Measurements from ENCODE around the gene SLC38A2. TPM values are rescaled to one million over a fixed set of nuclear protein-coding genes. Genes with fewer than 3 reads are reported as not detected.
"Not testable (repeated sequence)": the region's sequence is repeated elsewhere in the genome, so short reads cannot be mapped to it uniquely, and the experiment has no call there.

SLC38A2 gene
- total and polyA plus RNA-seq, 9 donors: 66.1 to 130 (median 104) TPM

DNA sequence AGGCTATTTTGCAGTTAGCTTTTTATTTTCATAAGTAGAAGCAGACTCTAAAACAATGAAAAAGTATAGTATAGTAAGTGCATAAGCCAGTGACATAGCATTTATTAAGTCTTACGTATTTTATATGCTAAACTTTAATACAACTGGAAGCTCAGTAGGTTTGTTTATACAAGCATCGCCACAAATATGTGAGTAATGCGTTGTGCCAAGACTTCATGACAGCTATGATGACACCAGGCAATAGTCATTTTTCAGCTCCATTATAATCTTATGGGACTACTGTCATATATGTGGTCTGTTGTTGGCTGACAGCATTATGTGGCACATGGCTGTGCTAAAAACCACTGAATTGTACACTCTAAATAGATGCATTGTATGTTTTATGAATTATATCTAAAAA, 40.3 kb downstream of the SLC38A2 start:
- no peaks in the 10 kb centered on the region for H3K27me3 ChIP-seq (ENCODE audit: control insufficient read depth, insufficient read depth, low read length)
- H3K36me3 ChIP-seq (ENCODE audit: control insufficient read depth, insufficient read depth, low read length): no peaks in the 10 kb centered on the region
- H3K4me3 ChIP-seq (ENCODE audit: low read length): no peak overlapping the region
- H3K27ac ChIP-seq (ENCODE audit: low read length): no peak overlapping the region
- H3K9me3 ChIP-seq (replicated peaks; ENCODE audit: control insufficient read depth, low read depth, low read length): peaks cover 7% of the 10 kb centered on the region
- no CpG with 5 or more reads among the region's 3 CpGs for WGBS (ENCODE audit: insufficient coverage)
- DNase-seq: no peak
- H3K4me1 ChIP-seq (ENCODE audit: control insufficient read depth, insufficient read depth, low read length): no peaks in the 10 kb centered on the region

DNA sequence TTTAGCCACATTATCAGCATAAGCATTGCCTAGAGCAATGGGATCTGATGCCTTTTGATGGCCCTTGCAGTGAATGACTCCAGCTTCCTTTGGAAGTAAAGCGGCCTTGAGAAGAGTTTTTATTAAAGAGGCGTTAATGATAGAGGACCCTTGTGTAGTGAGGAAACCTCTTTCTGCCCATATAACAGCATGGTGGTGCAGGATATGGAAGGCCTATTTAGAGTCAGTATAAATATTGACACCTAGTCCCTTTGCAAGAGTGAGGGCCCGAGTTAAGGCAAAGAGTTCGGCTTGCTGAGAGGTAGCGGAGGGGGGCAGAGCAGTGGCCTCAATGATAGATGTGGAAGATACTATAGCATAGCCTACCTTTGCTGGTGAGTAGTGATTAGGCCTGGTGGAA, 47.5 kb downstream of the SLC38A2 start:
- not testable (repeated sequence) for H3K4me1 ChIP-seq (ENCODE audit: control insufficient read depth, insufficient read depth, low read length); H3K27me3 ChIP-seq (ENCODE audit: control insufficient read depth, insufficient read depth, low read length); H3K9me3 ChIP-seq (replicated peaks; ENCODE audit: control insufficient read depth, low read depth, low read length); H3K36me3 ChIP-seq (ENCODE audit: control insufficient read depth, insufficient read depth, low read length); H3K27ac ChIP-seq (ENCODE audit: low read length); H3K4me3 ChIP-seq (ENCODE audit: low read length); DNase-seq
- 92% methylated on average over 3 of the region's 5 CpGs for WGBS (ENCODE audit: insufficient coverage)

DNA sequence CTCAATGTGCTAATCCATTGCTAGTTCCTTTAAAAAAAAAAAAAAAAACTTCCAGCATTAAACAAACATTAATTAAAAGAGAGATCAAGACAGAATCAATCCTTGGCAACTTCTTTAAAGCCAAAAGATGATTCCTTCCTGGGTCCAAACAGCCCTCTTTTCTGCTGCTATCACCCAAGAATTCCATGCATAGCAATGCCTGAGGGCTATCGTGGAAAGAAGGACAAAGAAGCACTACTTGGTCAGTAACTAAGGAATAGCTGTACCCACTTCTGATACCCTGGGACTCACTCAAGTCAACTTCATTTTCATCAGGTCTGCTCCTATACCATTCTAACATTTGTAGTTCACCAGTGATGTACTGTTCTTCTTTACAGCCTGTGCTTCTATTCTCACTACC, 51.8 kb downstream of the SLC38A2 start:
- H3K4me3 ChIP-seq (ENCODE audit: low read length): no peak overlapping the region
- no peak overlapping the region for H3K27ac ChIP-seq (ENCODE audit: low read length)
- no peaks in the 10 kb centered on the region for H3K9me3 ChIP-seq (replicated peaks; ENCODE audit: control insufficient read depth, low read depth, low read length)
- no peaks in the 10 kb centered on the region for H3K4me1 ChIP-seq (ENCODE audit: control insufficient read depth, insufficient read depth, low read length)
- no peaks in the 10 kb centered on the region for H3K27me3 ChIP-seq (ENCODE audit: control insufficient read depth, insufficient read depth, low read length)
- DNase-seq: no peak
- WGBS (ENCODE audit: insufficient coverage): 67% methylated on average over 1 of the region's 1 CpG
- H3K36me3 ChIP-seq (ENCODE audit: control insufficient read depth, insufficient read depth, low read length): no peaks in the 10 kb centered on the region

DNA sequence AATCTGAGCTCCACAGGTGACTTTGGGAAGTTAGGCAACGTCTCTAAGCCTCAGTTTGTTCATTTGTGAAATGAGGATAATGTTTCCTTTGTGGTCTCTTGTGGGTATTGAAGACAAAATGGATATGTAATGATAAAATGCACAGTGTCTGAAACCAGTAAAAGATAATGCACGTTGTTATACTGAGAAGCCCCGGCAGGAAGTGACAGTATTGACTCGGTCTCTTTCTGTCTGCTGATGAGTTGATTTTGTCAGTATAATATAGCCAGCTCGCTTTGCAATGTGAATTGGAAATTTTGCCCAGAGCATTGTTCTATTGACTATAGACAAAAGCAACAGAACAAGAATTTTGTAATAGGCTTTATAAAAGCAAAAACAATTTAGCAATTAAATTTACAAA, 54.5 kb downstream of the SLC38A2 start:
- DNase-seq: no peak
- no peaks in the 10 kb centered on the region for H3K9me3 ChIP-seq (replicated peaks; ENCODE audit: control insufficient read depth, low read depth, low read length)
- H3K27me3 ChIP-seq (ENCODE audit: control insufficient read depth, insufficient read depth, low read length): no peaks in the 10 kb centered on the region
- 67% methylated on average over 3 of the region's 5 CpGs for WGBS (ENCODE audit: insufficient coverage)
- no peaks in the 10 kb centered on the region for H3K36me3 ChIP-seq (ENCODE audit: control insufficient read depth, insufficient read depth, low read length)
- H3K27ac ChIP-seq (ENCODE audit: low read length): no peak overlapping the region
- H3K4me3 ChIP-seq (ENCODE audit: low read length): no peak overlapping the region
- H3K4me1 ChIP-seq (ENCODE audit: control insufficient read depth, insufficient read depth, low read length): no peaks in the 10 kb centered on the region

Other genes starting within 250 kb of the SLC38A2 start
- gene SLC38A1, start 103.7 kb downstream of the SLC38A2 start, total RNA-seq: 34.4 TPM
- gene SLC38A1, start 103.7 kb downstream of the SLC38A2 start, polyA plus RNA-seq (ENCODE audit: insufficient read depth in 1 of 8, insufficient read length in 8 of 8, low replicate concordance in 1 of 8): 10 to 100 TPM; 24.3 to 44.0 (median 30.6) TPM

Measured in muscle of leg (tissue), 11 donors.